Kidney (tissue), 14 donors: Measurements from ENCODE around the gene NDC1. TPM values are rescaled to one million over a fixed set of nuclear protein-coding genes. Genes with fewer than 3 reads are reported as not detected.

Experiments
- DNase-seq, 5 donors: peaks; one replicate each; pipeline ENCODE4 v3.0.0-alpha.2; 2013 to 2020
- FAIRE-seq: peaks from 2 replicates; lab custom pipeline; 2012; peaks lifted over from hg19 to GRCh38; lab: Jason Lieb, UNC
- H3K27ac ChIP-seq, 2 donors: one replicate each; pipeline ENCODE4 v1.7.0; 2013; ENCODE audit warnings: low read depth in 2 of 2, low read length in 2 of 2, inconsistent platforms in 1 of 2
- H3K27me3 ChIP-seq: one replicate; pipeline ENCODE4 v1.7.1; 2013; ENCODE audit warnings: low read length, inconsistent platforms; ENCODE audit not compliant: control insufficient read depth, insufficient read depth
- H3K36me3 ChIP-seq, 3 donors: one replicate each; pipeline versions ENCODE4 v1.7.0 to v1.7.1; 2013; ENCODE audit warnings: low read length in 3 of 3, control low read depth in 1 of 3, inconsistent platforms in 1 of 3; ENCODE audit not compliant: insufficient read depth in 3 of 3, control insufficient read depth in 2 of 3
- H3K4me1 ChIP-seq, 3 donors: one replicate each; pipeline versions ENCODE4 v1.7.0 to v1.7.1; 2013; ENCODE audit warnings: low read length in 3 of 3, inconsistent platforms in 1 of 3, low read depth in 1 of 3; ENCODE audit not compliant: control insufficient read depth in 2 of 3, insufficient read depth in 2 of 3
- H3K4me3 ChIP-seq, 3 donors: one replicate each; pipeline versions ENCODE4 v1.7.0 to v1.8.1; 2013; ENCODE audit warnings: low read length in 3 of 3, control low read depth in 1 of 3, inconsistent platforms in 1 of 3
- H3K9ac ChIP-seq, 3 donors: one replicate each; pipeline versions ENCODE4 v1.7.0 to v1.7.1; 2013; ENCODE audit warnings: low read length in 3 of 3, control low read depth in 1 of 3, inconsistent platforms in 1 of 3
- H3K9me3 ChIP-seq, 3 donors: one replicate each; pipeline versions ENCODE4 v1.7.0 to v1.7.1; 2013; ENCODE audit warnings: low read length in 3 of 3, control low read depth in 1 of 3, inconsistent platforms in 1 of 3; ENCODE audit not compliant: control insufficient read depth in 2 of 3, insufficient read depth in 1 of 3
- CTCF ChIP-seq: IDR thresholded peaks from 3 replicates; pipeline ENCODE4 v1.5.1; 2012; ENCODE audit warnings: mild to moderate bottlenecking, moderate library complexity, borderline replicate concordance; ENCODE audit not compliant: insufficient read depth; ENCODE audit errors: extremely low read depth
- intact Hi-C: fragments of 100-400 bp; cut with DNase I; formaldehyde crosslinking; loops from one replicate; pipeline ENCODE4 v1.11.1; 2022
- polyA plus RNA-seq: library from polyadenylated mRNA; stranded (reverse); fragments of 350-450 nt; fragmentation: Illumina TruSeq; extraction: RNeasy Lipid Tissue Mini Kit (QIAGEN cat#74804); gene quantifications from one replicate; pipeline ENCODE4 v1.2.3, GENCODE V29; 2014; ENCODE audit warnings: low read depth, low replicate concordance; ENCODE audit not compliant: insufficient read depth
- total RNA-seq: library from RNA; stranded (reverse); fragmentation: NEBNext Ultra II Directional; extraction: Animal tissue kit (Norgen Biotek cat#: 25700); gene quantifications from one replicate; pipeline ENCODE4 v1.2.1, GENCODE V29; 2021
- donor health status: control.
- donor health status: control.
- donor health status: control.
- donor health status: control.
- donor health status: control.
- donor health status: DM: yes; HTN: yes; CAD: no.
- donor health status: Normal renal cell carcinoma (clear cell type).

NDC1 gene
- total and polyA plus RNA-seq, 2 donors from 2014 or later = 5.6 to 8.5 TPM

- DNase-seq (no peak), FAIRE-seq (no peak)
- Histone ChIP-seq H3K36me3 (peaks cover 0 to under 1% (median 0%) of the 10 kb centered on the region in 3 donors), H3K9me3 (no peaks in the 10 kb centered on the region), H3K4me1 (no peaks in the 10 kb centered on the region), H3K4me3 (no peak overlapping the region), H3K9ac (no peak overlapping the region), H3K27ac (no peak overlapping the region), H3K27me3 (no peaks in the 10 kb centered on the region)
- TF ChIP-seq CTCF = no peak
- intact Hi-C loops = no loop called here
Measured at GRCh38 chr1:53811414-53811851, 26.7 kb downstream of the NDC1 start.

DNA sequence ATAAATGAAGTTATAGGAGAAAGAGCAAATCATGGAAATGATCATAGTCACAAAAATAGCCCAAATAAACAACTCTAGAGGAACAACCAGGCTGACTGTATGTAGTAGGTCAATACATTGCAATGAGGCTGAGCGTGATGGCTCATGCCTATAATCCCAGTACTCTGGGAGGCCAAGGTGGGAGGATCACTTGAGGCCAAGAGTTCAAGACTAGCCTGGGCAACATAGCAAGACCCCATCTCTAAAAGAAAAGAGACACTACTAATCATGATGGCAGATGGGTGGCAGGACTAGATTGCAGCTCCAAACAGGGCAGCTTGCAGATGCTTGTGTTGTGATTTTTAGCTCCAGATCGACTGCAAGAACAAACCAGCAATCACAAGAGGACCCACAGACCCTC, 27.6 kb downstream of the NDC1 start:
- Histone ChIP-seq H3K4me1 (no peaks in the 10 kb centered on the region), H3K9me3 (no peaks in the 10 kb centered on the region), H3K9ac (no peak overlapping the region), H3K27me3 (no peaks in the 10 kb centered on the region), H3K4me3 (no peak overlapping the region), H3K27ac (no peak overlapping the region), H3K36me3 (peaks cover 0 to 4% (median 0%) of the 10 kb centered on the region in 3 donors)
- intact Hi-C loops = no loop called here
- no peak for TF ChIP-seq CTCF
- FAIRE-seq = no peak
- no peak for DNase-seq

GRCh38 chr1:53810007-53810406, 28.1 kb downstream of the NDC1 start:
- Histone ChIP-seq H3K4me3 (no peak overlapping the region), H3K36me3 (peaks cover 0 to 4% (median 0%) of the 10 kb centered on the region in 3 donors), H3K9me3 (no peaks in the 10 kb centered on the region), H3K27me3 (no peaks in the 10 kb centered on the region), H3K27ac (no peak overlapping the region), H3K4me1 (no peaks in the 10 kb centered on the region), H3K9ac (no peak overlapping the region)
- FAIRE-seq (no peak), DNase-seq (no peak)
- intact Hi-C loops = no loop called here
- TF ChIP-seq CTCF = no peak

DNA sequence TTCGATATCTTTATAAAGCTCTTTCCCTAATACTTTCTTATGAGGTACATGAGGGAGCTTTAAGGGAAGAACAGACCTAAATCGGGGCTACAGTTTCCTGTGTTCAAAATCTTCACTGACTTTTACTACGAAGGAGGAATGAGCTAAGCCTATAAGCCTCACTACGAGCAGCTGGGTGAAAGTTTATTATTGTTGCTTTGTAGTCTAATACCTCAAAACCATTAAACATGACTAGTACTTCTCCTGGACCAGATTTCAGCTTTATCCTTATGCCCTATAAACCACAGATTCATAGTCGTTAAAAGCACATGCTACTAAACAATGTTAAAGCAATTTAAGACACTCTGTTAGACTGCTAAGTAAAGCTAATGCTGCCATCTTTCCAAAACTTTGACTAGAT, 30.2 kb downstream of the NDC1 start:
- H3K36me3 ChIP-seq = peaks cover 0 to 4% (median 0%) of the 10 kb centered on the region in 3 donors
- FAIRE-seq (no peak), DNase-seq (no peak)
- no peaks in the 10 kb centered on the region for H3K9me3 ChIP-seq
- no peak overlapping the region for H3K9ac ChIP-seq
- no peaks in the 10 kb centered on the region for H3K27me3 ChIP-seq
- H3K27ac ChIP-seq = no peak overlapping the region
- H3K4me1 ChIP-seq = no peaks in the 10 kb centered on the region
- no peak for TF ChIP-seq CTCF
- intact Hi-C loops = no loop called here
- no peak overlapping the region for H3K4me3 ChIP-seq
